NCI-H526 treated with DMSO at 0.1 percent for 48 hours (cell line): ENCODE data around the gene NUP133.
"Not testable (repeated sequence)": the region's sequence is repeated elsewhere in the genome, so short reads cannot be mapped to it uniquely, and the experiment has no call there.

Experiments
- DNase-seq: peaks from one replicate; lab custom pipeline; 2025; lab: John Stamatoyannopoulos, UW

Gene NUP133

DNA sequence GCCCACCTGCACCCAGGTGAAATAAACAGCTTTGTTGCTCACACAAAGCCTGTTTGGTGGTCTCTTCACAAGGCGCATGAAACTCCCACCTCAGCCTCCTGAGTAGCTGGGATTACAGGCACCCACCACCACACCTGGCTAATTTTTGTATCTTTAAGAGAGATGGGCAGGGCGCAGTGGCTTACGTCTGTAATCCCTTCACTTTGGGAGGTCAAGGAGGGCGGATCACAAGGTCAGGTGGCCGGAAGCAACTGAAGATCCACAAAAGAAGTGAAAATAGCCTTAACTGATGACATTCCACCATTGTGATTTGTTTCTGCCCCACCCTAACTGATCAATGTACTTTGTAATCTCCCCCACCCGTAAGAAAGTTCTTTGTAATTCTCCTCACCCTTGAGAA is 89.6 kb downstream of the NUP133 start:
- not testable (repeated sequence) for DNase-seq

DNA sequence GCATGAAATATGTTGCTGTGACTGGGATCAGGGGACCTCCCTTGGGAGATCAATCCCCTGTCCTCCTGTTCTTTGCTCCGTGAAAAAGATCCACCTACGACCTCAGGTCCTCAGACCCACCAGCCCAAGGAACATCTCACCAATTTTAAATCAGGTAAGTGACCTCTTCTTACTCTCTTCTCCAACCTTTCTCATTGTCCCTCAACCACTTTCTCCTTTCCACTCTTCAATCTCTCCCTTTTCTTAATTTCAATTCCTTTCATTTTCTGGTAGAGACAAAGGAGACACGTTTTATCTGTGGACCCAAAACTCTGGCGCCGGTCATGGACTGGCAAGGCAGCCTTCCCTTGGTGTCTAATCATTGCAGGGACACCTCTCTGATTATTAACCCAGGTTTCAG is 95.3 kb downstream of the NUP133 start:
- DNase-seq, result not testable (repeated sequence)

DNA sequence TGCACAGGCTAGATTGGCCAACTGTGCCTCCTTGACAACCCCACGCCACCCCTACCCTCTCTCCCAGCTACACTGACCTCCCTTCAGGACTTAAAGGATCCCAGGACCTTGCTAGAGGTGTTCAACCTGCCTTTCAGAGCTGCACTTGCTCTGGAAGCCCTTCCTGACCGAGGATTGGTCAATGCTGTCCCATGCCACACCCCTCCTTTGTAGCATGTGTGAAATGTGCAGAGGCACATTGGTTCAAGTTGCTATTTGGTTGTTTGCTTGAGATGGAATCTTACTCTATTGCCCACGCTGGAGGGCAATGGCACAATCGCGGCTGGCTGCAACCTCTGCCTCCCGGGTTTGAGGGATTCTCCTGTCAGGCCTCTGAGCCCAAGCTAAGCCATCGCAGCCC is 96.1 kb downstream of the NUP133 start:
- DNase-seq, result no peak

DNA sequence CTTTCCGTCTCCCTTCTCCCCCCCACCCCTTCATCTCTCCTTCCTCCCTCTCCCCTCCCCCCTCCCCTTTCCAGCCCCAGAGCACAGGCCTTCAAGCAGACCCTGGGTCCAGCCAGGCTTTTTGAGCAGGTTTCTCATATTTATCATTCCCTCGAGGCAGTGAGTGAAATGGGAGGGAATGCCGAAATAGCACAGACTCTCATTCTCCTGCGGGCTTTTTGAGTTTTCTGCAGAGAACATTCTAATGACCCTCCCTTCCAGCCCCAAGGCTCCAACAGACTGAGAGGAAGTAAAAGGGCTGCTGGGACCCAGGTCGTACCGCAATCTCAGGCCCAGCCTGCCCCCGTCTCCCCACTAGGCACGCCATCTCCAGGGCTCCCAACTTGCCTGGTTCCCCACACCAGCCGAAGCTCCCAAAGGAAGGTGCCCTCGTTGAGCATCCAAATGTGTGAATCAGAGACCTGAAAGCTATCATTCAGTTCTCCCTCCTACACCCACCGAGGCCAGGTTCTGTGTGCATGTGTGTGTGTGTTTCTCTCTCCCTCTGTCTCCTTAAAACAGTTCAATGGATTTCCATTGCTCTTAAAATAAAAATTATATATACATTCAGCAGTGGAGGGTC is 96.6 kb downstream of the NUP133 start:
- no peak for DNase-seq

DNA sequence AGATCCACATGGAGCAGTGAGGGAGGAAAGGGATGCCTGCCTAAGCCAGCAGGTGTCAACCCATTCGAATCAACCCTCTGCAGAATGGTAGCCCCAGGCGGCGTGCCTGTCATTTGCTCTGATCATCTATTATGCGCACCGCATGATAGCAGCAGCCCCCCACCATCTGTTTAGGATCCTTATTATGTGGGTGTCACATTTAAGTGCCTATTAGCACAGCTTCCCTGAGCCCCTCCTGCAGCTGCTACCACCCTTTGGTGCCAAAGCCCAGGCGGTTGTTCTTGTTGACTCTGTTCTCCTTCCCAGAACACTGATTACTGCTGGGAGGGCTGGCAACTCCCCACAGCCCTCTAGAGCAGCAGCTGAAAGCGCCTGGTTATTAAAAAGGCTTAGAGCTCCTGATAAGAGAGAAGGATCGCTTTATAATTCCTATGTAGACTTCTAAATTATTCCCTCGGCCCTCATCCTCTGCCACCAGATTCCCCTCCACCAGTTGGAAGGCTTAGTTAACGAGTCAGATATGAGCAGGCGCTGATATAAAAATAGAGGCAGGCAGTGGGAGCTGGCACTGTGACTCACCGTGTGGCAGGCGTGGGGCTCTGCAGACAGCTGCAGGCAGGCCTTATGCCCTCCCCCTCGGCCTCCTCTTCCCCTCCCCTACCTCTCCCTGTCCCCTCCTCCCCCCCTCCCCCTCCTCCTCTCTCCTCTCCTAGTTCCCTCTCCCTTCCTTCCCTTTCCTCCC is 97.3 kb downstream of the NUP133 start:
- DNase-seq, result no peak

DNA sequence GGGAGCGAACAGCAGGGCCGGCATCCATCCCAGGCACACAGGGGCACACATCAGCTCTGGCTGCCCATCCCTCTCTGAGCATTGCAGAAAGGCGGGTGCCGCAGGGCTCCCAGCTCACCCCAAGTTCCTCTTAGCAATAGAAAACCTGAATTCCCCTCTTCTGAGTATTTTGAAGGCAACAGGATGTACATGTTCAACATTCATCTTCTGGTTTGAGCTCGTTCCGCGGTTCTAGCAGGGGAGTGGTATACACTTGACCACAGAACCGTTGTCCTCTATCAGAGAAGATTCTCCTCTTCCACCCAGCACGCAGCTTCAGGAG is 97.8 kb downstream of the NUP133 start:
- no peak for DNase-seq

DNA sequence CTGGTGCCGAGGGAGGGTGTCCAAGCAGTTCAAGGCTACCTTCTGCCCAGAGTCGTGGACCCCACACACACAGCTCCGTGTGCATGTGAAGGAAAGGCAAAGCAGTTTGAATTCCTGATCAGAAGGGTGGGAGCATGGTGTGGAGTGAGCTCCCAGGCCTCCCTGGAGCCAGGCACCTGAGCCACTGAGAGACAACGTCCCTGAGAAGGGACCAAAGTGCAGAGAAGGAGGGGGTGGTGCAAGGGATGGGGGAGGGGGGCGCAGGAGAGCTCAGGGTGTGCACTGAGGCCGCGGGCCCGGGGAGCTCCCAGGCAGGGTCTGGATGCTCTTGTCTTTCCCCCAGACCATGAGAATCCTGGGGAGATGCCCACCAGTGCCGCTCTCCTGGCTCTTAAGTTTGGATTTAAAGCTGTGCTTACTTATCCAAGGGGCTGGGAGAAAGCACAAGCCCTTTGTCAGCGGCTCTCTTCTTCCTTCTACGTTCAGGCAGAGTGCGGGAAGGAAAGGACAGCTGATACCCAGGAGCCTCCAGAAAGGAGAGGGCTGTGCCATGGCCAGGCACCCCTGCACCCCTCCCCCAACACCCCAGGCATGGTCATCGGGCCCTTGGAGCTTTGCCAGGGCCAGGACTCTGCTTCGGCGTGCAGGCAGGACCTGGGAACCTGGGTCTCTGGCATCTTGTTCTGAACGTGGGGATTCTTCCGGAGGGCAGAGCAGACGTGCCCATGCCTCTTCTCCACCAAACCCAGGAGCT is 98.3 kb downstream of the NUP133 start:
- DNase-seq, result no peak

DNA sequence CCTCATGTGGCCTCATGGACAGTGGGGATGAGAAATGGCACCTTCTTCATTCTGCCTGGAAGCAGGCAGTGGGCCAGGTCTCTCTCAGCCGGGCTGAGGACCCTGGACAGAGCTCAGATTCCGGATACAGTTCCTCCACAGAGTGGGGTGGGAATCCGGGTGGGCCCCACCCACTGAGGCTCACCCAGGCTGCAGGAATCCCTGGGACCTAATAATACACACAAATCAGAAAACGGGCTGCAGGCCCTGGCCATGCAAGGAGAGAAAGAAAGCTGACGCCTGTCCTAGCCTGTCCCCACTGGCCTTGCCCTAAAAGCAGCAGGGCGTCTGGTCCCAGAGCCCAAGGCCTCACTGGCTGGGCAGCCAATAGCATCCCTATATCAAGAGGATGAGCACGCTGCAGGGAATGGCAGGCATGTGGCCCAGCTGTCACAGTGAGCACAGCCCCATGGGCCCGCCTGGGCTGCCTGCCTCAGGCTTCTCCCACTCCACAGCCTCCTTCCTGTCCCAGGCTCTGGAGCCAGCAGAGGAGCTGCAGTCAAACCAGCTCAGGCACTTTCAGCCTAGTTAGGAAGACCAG is 99.6 kb downstream of the NUP133 start:
- no peak for DNase-seq

DNA sequence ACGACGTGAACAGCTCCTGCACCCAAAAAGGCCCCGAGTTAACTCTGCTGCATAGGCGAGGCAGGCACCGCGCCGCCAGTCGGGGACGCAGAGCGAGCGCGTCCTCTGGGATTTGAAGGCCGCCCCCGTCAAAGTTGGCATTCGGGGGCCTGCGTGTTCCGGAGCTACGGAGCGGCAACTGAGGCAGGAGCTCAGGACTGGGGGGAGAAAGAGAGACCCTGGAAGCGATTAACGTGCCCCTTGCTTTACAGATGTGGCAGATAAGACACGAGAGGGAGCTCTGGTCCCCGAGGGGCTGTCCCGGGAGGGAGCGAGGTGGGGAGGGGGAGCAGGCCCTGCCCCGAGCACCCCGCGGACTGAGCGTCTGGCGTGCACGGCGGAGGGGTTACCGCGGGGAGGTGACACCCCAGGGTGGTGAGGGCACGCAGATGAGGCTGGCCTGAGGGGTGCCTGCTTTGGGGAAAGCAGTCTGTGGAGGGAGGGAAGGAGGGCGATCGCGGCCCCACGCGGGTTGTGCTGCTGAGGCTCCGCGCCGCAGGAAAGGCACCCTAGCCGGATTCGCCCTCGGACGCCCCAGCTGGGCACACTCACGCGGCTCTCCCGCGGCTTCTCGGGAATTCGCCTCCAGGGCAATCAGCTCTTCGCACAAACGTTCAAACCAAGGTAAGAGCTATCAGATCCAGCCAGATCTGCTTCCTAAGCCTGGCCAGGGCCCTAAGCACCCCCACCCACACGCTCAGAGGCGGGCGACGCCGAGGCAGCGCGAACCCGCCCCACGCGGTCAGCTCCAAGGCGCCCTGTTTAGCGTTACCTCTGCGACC is 100.7 kb downstream of the NUP133 start:
- no peak for DNase-seq

DNA sequence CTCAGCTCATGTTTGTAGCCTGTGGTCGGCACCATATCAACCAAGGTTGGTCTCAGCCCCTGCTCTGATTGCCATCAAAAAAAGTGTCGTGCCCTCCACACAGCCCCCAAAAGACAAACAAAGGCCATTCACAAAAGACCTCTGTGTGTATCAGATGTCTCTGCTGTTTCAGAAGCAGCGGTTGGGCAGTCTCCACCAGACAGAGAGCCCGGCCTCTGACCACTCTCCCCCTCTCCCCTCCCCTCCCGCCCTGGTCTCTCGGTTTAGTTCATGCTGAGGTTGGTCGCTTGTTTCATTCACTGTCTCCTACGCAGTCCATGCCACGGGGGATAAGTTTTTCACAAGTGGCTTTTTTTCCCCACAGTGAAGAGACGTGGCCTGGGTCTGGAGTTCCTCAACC is 101.3 kb downstream of the NUP133 start:
- no peak for DNase-seq

DNA sequence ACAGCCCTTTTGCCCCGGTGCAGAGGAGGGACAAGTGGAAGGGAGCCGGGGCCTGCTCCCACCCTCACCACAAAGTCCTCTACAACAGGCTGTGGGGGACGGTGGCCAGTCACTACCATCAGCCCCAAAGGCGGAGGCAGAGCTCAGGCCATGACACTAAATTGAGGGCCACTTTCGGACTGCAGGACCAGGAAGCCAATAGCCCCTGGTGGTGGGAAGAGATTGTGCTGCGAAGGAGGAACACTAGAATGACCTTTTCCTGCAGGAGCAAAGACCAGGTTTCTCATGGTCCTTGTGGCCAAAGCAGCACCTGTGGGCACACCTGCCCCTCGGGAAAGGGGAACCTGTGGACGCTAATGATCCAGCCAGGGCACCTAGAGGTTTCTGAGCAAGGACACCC is 104.6 kb downstream of the NUP133 start:
- DNase-seq, result no peak

DNA sequence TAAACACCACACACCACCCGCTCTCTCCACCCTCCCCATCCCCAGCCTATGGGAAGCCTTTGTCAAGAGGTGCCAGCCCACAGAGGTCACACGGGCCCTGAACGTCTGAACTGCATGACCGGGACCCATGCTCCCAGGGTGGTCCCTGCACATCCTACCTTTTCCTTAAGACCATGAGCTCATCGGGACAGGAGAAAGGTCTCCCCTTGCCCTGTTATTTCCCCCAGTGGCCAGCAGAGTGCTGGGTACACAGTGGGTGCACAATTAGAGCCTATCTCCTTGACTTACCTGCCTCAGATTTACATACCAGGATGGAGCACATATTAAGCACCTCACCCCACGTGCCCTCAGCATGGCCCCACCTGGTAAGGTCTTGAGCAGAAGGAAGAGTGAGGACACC is 105.1 kb downstream of the NUP133 start:
- DNase-seq, result no peak

DNA sequence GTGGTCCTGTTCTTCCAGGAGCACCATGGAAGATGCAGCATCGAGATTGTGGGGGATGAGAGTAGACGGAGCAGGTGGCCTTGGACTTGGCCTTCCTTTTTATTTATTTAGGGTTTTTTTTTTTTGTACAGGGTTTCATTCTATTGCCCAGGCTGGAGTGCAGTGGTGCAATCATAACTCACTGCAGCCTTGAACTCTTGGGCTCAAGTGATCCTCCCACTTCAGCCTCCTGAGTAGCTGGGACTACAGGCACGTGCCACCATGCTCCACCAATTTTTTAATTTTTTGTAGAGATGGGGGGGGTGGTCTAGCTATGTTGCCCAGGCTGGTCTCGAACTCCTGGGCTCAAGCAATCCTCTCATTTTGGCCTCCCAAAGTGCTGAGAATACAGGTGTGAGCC is 105.8 kb downstream of the NUP133 start:
- DNase-seq, result not testable (repeated sequence)

DNA sequence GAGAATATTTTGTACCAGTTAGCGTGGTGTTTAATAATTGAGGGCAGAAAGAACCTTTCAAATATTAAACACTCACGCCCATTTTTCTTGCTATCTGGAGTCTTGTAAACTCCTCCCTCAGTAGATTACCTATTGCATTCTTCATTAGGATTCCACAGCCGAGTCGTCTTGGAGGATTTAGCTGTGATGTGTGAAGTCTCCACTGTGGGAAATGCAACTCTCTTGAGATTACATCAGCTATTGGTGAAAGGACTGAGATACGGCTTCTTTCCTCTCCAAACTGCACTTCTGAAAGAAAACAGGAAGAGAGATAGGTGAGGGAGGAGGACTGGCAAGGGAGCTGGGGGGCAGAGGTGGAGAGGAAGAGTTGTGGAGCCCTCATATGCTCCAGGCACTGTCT is 110.4 kb downstream of the NUP133 start:
- DNase-seq, result no peak

DNA sequence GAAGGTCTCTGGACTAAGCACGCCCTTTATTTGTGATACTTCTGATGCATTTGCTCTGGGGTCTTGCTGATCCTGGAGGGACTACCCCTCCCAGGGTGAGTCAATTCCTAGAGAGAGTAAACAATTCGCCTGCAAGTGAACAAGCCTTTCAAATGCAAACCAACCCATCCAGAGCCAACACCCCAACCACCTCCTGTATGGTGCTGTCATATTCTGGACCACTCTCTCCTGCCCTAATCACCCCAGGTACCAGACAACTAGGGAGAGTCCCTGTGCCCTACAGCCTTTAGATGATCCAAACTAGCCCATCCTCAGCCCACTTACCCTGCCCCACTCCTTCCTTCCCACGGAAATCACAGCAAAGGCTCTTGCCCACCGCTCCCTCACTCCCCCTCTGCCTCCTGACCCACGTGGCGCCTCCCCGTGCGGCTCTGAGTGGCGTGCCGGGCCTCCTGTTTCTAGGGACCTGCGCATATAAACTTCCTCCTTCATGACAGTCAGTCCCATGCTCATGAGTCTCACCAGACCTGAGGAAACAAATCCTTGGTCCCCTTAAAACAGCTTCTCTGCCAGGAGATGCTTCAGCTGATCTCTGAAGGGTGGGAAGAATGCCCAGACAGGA is 111.4 kb downstream of the NUP133 start:
- no peak for DNase-seq

DNA sequence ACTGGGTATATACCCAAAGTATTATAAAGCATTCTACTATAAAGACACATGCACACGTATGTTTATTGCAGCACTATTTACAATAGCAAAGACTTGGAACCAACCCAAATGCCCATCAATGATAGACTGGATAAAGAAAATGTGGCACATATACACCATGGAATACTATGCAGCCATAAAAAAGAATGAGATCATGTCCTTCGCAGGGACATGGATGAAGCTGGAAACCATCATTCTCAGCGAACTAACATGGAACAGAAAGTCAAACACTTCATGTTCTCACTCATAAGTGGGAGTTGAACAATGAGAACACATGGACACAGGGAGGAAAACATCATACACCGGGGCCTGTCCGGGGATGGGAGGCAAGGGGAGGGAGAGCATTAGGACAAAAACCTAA is 113.6 kb downstream of the NUP133 start:
- not testable (repeated sequence) for DNase-seq

DNA sequence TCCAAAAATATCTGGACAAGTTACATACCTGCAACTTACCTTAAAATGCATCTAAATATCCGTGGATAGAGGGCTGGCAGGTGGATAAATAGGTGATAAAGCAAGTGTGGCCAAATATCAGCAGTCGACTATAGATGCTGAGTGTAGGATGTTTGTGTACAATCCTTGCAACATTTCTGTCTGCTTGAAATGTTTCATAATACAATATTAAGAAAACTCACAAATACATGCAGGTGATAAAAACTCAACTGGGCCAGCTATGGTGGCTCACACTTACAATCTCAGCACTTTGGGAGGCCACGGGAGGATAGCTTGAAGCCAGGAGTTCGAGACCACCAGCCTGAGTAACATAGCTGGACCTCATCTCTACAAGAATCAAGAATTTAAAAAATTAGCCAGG is 115.2 kb downstream of the NUP133 start:
- DNase-seq, result no peak
